Measurements from ENCODE around the gene C10orf71. TPM values are rescaled to one million over a fixed set of nuclear protein-coding genes. Genes with fewer than 3 reads are reported as not detected.

Gene C10orf71
- total RNA-seq, 2 donors from 2014 or later = 0.26 to 0.99 TPM

DNA sequence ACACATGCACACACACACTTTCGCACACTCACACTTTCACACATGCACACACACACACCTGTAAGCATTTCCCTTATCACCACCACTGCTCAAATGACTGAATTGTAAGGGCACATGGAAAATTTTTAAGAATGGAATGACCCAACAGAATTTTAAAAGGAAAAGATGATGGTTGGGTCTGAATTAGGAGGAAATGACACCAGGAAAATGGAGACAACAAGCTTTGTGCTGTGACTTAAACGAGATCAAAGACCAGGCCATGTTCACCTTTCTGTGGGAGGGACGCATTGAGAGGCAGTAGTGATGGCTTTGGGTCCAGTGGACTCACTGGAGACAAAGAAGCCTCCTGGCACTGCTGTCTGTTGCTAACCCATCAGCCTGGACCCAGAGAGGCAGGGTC, 16.7 kb upstream of the C10orf71 start:
- Histone ChIP-seq H3K36me3 (replicated peaks in 1 of 2; ENCODE audit: insufficient read depth in 1 of 2, low read depth in 2 of 2) (no peaks in the 10 kb centered on the region), H3K4me1 (no peaks in the 10 kb centered on the region), H3K9me3 (no peaks in the 10 kb centered on the region), H3K27me3 (no peaks in the 10 kb centered on the region), H3K4me3 (no peak overlapping the region), H3K27ac (no peak overlapping the region)
- no peak for TF ChIP-seq POLR2A (IDR thresholded peaks at IDR 0.05)
- TF ChIP-seq, protein P1, sequence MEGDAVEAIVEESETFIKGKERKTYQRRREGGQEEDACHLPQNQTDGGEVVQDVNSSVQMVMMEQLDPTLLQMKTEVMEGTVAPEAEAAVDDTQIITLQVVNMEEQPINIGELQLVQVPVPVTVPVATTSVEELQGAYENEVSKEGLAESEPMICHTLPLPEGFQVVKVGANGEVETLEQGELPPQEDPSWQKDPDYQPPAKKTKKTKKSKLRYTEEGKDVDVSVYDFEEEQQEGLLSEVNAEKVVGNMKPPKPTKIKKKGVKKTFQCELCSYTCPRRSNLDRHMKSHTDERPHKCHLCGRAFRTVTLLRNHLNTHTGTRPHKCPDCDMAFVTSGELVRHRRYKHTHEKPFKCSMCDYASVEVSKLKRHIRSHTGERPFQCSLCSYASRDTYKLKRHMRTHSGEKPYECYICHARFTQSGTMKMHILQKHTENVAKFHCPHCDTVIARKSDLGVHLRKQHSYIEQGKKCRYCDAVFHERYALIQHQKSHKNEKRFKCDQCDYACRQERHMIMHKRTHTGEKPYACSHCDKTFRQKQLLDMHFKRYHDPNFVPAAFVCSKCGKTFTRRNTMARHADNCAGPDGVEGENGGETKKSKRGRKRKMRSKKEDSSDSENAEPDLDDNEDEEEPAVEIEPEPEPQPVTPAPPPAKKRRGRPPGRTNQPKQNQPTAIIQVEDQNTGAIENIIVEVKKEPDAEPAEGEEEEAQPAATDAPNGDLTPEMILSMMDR (IDR thresholded peaks at IDR 0.05) = no peak
- 62 to 72% methylated on average over 3 of the region's 3 CpGs for WGBS, 2 donors
- DNase-seq (no peak), ATAC-seq (no peak)
- intact Hi-C loops (cut with DNase I) = no loop called here

- Histone ChIP-seq H3K27me3 (no peaks in the 10 kb centered on the region), H3K4me1 (no peaks in the 10 kb centered on the region), H3K27ac (no peak overlapping the region), H3K9me3 (no peaks in the 10 kb centered on the region), H3K36me3 (replicated peaks in 1 of 2; ENCODE audit: insufficient read depth in 1 of 2, low read depth in 2 of 2) (no peaks in the 10 kb centered on the region), H3K4me3 (no peak overlapping the region)
- 55 to 59% methylated on average over 11 to 12 of the region's 12 CpGs for WGBS, 2 donors
- no peak for TF ChIP-seq POLR2A (IDR thresholded peaks at IDR 0.05)
- TF ChIP-seq, protein P1 (IDR thresholded peaks at IDR 0.05) = no peak
- ATAC-seq = no peak
- intact Hi-C loops (cut with DNase I) = no loop called here
- DNase-seq = no peak
Observed at GRCh38 chr10:49282879-49283341, 16.1 kb upstream of the C10orf71 start.

GRCh38 chr10:49283491-49283890, 15.5 kb upstream of the C10orf71 start:
- TF ChIP-seq, protein P1 (IDR thresholded peaks at IDR 0.05) = no peak
- no peak for TF ChIP-seq POLR2A (IDR thresholded peaks at IDR 0.05)
- DNase-seq = no peak
- Histone ChIP-seq H3K4me1 (no peaks in the 10 kb centered on the region), H3K27ac (no peak overlapping the region), H3K4me3 (no peak overlapping the region), H3K36me3 (replicated peaks in 1 of 2; ENCODE audit: insufficient read depth in 1 of 2, low read depth in 2 of 2) (no peaks in the 10 kb centered on the region), H3K9me3 (no peaks in the 10 kb centered on the region), H3K27me3 (no peaks in the 10 kb centered on the region)
- WGBS, 2 donors = 83 to 90% methylated on average over 6 of the region's 6 CpGs
- no peak for ATAC-seq
- intact Hi-C loops (cut with DNase I) = no loop called here

- WGBS, 2 donors = 79 to 82% methylated on average over 2 to 5 of the region's 5 CpGs
- TF ChIP-seq POLR2A (IDR thresholded peaks at IDR 0.05) = no peak
- Histone ChIP-seq H3K9me3 (no peaks in the 10 kb centered on the region), H3K4me3 (no peak overlapping the region), H3K4me1 (no peaks in the 10 kb centered on the region), H3K36me3 (replicated peaks in 1 of 2; ENCODE audit: insufficient read depth in 1 of 2, low read depth in 2 of 2) (no peaks in the 10 kb centered on the region), H3K27me3 (no peaks in the 10 kb centered on the region), H3K27ac (no peak overlapping the region)
- DNase-seq (no peak), ATAC-seq (no peak)
- intact Hi-C loops (cut with DNase I) = no loop called here
Observed at GRCh38 chr10:49284356-49284755, 14.6 kb upstream of the C10orf71 start.

DNA sequence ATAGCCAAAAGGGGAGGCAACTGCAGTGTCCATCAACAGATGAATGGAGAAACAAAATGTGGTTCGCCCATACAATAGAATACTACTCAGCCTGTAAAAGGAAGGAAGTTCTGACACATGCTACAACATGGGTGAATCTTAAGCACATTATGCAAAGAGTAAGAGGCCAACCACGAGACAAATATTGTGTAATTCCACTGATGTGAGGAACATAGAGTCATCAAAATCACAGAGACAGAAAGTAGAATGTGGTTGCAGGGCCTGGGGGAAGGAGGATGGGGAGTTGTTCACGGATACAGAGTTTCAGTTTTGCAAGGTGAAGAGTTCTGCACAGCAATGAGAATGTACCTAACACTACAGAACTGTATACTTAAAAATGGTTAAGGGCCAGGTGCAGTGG, 13.7 kb upstream of the C10orf71 start:
- Histone ChIP-seq H3K27ac (no peak overlapping the region), H3K9me3 (no peaks in the 10 kb centered on the region), H3K27me3 (no peaks in the 10 kb centered on the region), H3K36me3 (replicated peaks in 1 of 2; ENCODE audit: insufficient read depth in 1 of 2, low read depth in 2 of 2) (no peaks in the 10 kb centered on the region), H3K4me3 (no peak overlapping the region), H3K4me1 (no peaks in the 10 kb centered on the region)
- ATAC-seq (no peak), DNase-seq (peak in 1 of 4 donors; percentile 31)
- 65 to 66% methylated on average over 3 of the region's 3 CpGs for WGBS, 2 donors
- intact Hi-C loops (cut with DNase I) = no loop called here
- TF ChIP-seq, protein P1 (IDR thresholded peaks at IDR 0.05) = no peak
- no peak for TF ChIP-seq POLR2A (IDR thresholded peaks at IDR 0.05)

Data from body of pancreas (tissue), 4 donors.